Activated T-helper 2 cell treated with anti-CD3 and anti-CD28 coated beads, Interferon-gamma antibody, Interleukin-2, Interleukin-4, amounts not matched to agents 10 μg/mL and 5 μg/mL and 100 μg/mL, durations not matched to agents 14 hours and 24 hours and 36 hours (primary cell): Measurements from ENCODE around the gene RASSF7. TPM values are rescaled to one million over a fixed set of nuclear protein-coding genes. Genes with fewer than 3 reads are reported as not detected.
"Not testable (repeated sequence)": the region's sequence is repeated elsewhere in the genome, so short reads cannot be mapped to it uniquely, and the experiment has no call there.

Source experiments
- DNase-seq: peaks from one replicate; pipeline ENCODE4 v3.0.0; 2021; ENCODE audit warnings: low spot score
- H3K27ac Mint-ChIP-seq: one replicate; pipeline ENCODE4 v1.8.0; 2021; ENCODE audit warnings: mixed read lengths
- H3K27me3 Mint-ChIP-seq: one replicate; pipeline ENCODE4 v1.8.0; 2021; ENCODE audit warnings: low read depth, mixed read lengths
- H3K36me3 Mint-ChIP-seq: one replicate; pipeline ENCODE4 v1.8.0; 2021; ENCODE audit warnings: low read depth, mixed read lengths
- H3K4me1 Mint-ChIP-seq: one replicate; pipeline ENCODE4 v1.8.0; 2021; ENCODE audit warnings: low read depth, mixed read lengths
- H3K4me3 Mint-ChIP-seq: one replicate; pipeline ENCODE4 v1.8.0; 2021; ENCODE audit warnings: low read depth, mild to moderate bottlenecking, moderate library complexity, mixed read lengths
- H3K9me3 Mint-ChIP-seq: one replicate; pipeline ENCODE4 v1.8.0; 2021; ENCODE audit warnings: mixed read lengths
- intact Hi-C: fragments of 100-400 bp; cut with micrococcal nuclease; formaldehyde crosslinking; loops from one replicate; pipeline ENCODE4 v1.15.1; 2023
- total RNA-seq: library from RNA; stranded (reverse); gene quantifications from 2 replicates; pipeline ENCODE4 v1.2.3, GENCODE V29; 2022

The RASSF7 gene
- total RNA-seq, 1 donor from 2014 or later: 19.6 TPM

GRCh38 chr11:568306-569157 is 7.8 kb downstream of the RASSF7 start:
- Mint-ChIP-seq H3K36me3 (peaks cover 26% of the 10 kb centered on the region), H3K27me3 (no peaks in the 10 kb centered on the region), H3K9me3 (no peaks in the 10 kb centered on the region), H3K4me3 (peak overlapping the region; percentile 75), H3K27ac (peak overlapping the region; percentile 33), H3K4me1 (peaks cover 4% of the 10 kb centered on the region)
- DNase-seq: peak; percentile 95
- intact Hi-C loops: loop anchor here (1.0 to 2.0 kb wide), 2 partner anchors 8 to 62 kb away; partner anchors contain the start of genes PHRF1 and RNH1

GRCh38 chr11:569158-569885 is 8.6 kb downstream of the RASSF7 start:
- Mint-ChIP-seq H3K36me3 (peaks cover 21% of the 10 kb centered on the region), H3K27ac (peak overlapping the region; percentile 33), H3K27me3 (no peaks in the 10 kb centered on the region), H3K4me3 (peak overlapping the region; percentile 75), H3K9me3 (no peaks in the 10 kb centered on the region), H3K4me1 (peaks cover 8% of the 10 kb centered on the region)
- no peak for DNase-seq
- intact Hi-C loops: loop anchor here (2.0 kb wide), 1 partner anchor 63 kb away; the partner anchor contains the start of gene RNH1

- intact Hi-C loops: no loop called here
- no peak overlapping the region for H3K27ac Mint-ChIP-seq
- peaks cover 10% of the 10 kb centered on the region for H3K36me3 Mint-ChIP-seq
- H3K27me3 Mint-ChIP-seq: peaks cover 5% of the 10 kb centered on the region
- no peaks in the 10 kb centered on the region for H3K9me3 Mint-ChIP-seq
- peaks cover 14% of the 10 kb centered on the region for H3K4me1 Mint-ChIP-seq
- no peak for DNase-seq
- H3K4me3 Mint-ChIP-seq: no peak overlapping the region
Measured at GRCh38 chr11:571802-572185, 11.0 kb downstream of the RASSF7 start.

GRCh38 chr11:573146-573759 is 12.5 kb downstream of the RASSF7 start:
- Mint-ChIP-seq H3K27ac (no peak overlapping the region), H3K4me1 (peaks cover 22% of the 10 kb centered on the region), H3K27me3 (peaks cover 5% of the 10 kb centered on the region), H3K9me3 (no peaks in the 10 kb centered on the region), H3K36me3 (peaks cover 6% of the 10 kb centered on the region), H3K4me3 (no peak overlapping the region)
- intact Hi-C loops: no loop called here
- no peak for DNase-seq

GRCh38 chr11:574031-574570 is 13.3 kb downstream of the RASSF7 start:
- DNase-seq, H3K27ac Mint-ChIP-seq, H3K9me3 Mint-ChIP-seq, H3K27me3 Mint-ChIP-seq, intact Hi-C loops, H3K36me3 Mint-ChIP-seq: not testable (repeated sequence)
- H3K4me1 Mint-ChIP-seq: peaks cover 22% of the 10 kb centered on the region
- H3K4me3 Mint-ChIP-seq: peak overlapping the region; percentile 86

GRCh38 chr11:574632-575312 is 14.0 kb downstream of the RASSF7 start:
- peaks cover 6% of the 10 kb centered on the region for H3K36me3 Mint-ChIP-seq
- H3K27me3 Mint-ChIP-seq: peaks cover 5% of the 10 kb centered on the region
- no peak for DNase-seq
- H3K4me1 Mint-ChIP-seq: peaks cover 26% of the 10 kb centered on the region
- no peak overlapping the region for H3K27ac Mint-ChIP-seq
- intact Hi-C loops: loop anchor here (5.0 kb wide), 1 partner anchor 38 kb away; no protein-coding TSS in a partner anchor
- H3K9me3 Mint-ChIP-seq: no peaks in the 10 kb centered on the region
- H3K4me3 Mint-ChIP-seq: peak overlapping the region; percentile 86

GRCh38 chr11:575313-575995 is 14.7 kb downstream of the RASSF7 start:
- no peak for DNase-seq
- Mint-ChIP-seq H3K27me3 (peaks cover 5% of the 10 kb centered on the region), H3K4me1 (peaks cover 29% of the 10 kb centered on the region), H3K27ac (no peak overlapping the region), H3K4me3 (peak overlapping the region; percentile 86), H3K36me3 (peaks cover 6% of the 10 kb centered on the region), H3K9me3 (no peaks in the 10 kb centered on the region)
- intact Hi-C loops: loop anchor here (5.0 kb wide), 1 partner anchor 37 kb away; no protein-coding TSS in a partner anchor

GRCh38 chr11:575996-576768 is 15.4 kb downstream of the RASSF7 start, which contains the start of gene PHRF1:
TSS of gene PHRF1 (plus strand) at chr11:576470. CDS start at chr11:581513, 5,043 bp downstream.
- DNase-seq: peak; percentile 93
- Mint-ChIP-seq H3K36me3 (peaks cover 9% of the 10 kb centered on the region), H3K9me3 (no peaks in the 10 kb centered on the region), H3K27me3 (peaks cover 5% of the 10 kb centered on the region), H3K4me3 (peak within 1 kb of the TSS; percentile 98), H3K4me1 (peaks cover 31% of the 10 kb centered on the region), H3K27ac (peak within 1 kb of the TSS; percentile 99)
- intact Hi-C loops: loop anchor here (1.0 to 5.0 kb wide), 3 partner anchors 8 to 69 kb away; partner anchors contain the start of gene RNH1

GRCh38 chr11:576811-577610 is 16.2 kb downstream of the RASSF7 start:
- H3K4me1 Mint-ChIP-seq: peaks cover 31% of the 10 kb centered on the region
- H3K27me3 Mint-ChIP-seq: peaks cover 5% of the 10 kb centered on the region
- H3K27ac Mint-ChIP-seq: peak overlapping the region; percentile 87
- H3K4me3 Mint-ChIP-seq: peak overlapping the region; percentile 93
- intact Hi-C loops: loop anchor here (1.0 to 5.0 kb wide), 3 partner anchors 9 to 70 kb away; partner anchors contain the start of gene RNH1
- H3K9me3 Mint-ChIP-seq: no peaks in the 10 kb centered on the region
- DNase-seq: no peak
- H3K36me3 Mint-ChIP-seq: peaks cover 16% of the 10 kb centered on the region

- peak overlapping the region; percentile 93 for H3K4me3 Mint-ChIP-seq
- H3K4me1 Mint-ChIP-seq: peaks cover 31% of the 10 kb centered on the region
- intact Hi-C loops: loop anchor here (5.0 kb wide), 1 partner anchor 35 kb away; no protein-coding TSS in a partner anchor
- no peaks in the 10 kb centered on the region for H3K9me3 Mint-ChIP-seq
- peaks cover 18% of the 10 kb centered on the region for H3K36me3 Mint-ChIP-seq
- DNase-seq: no peak
- peaks cover 5% of the 10 kb centered on the region for H3K27me3 Mint-ChIP-seq
- H3K27ac Mint-ChIP-seq: peak overlapping the region; percentile 87
Measured at GRCh38 chr11:577611-577894, 16.8 kb downstream of the RASSF7 start.
